Activated T-helper 2 cell treated with anti-CD3 and anti-CD28 coated beads, Interferon-gamma antibody, Interleukin-2, Interleukin-4, amounts not matched to agents 10 μg/mL and 5 μg/mL and 100 μg/mL, durations not matched to agents 14 hours and 24 hours and 36 hours (primary cell): ENCODE measurements around the gene COX6B1. TPM values are rescaled to one million over a fixed set of nuclear protein-coding genes. Genes with fewer than 3 reads are reported as not detected.
"Not testable (repeated sequence)": the region's sequence is repeated elsewhere in the genome, so short reads cannot be mapped to it uniquely, and the experiment has no call there.

Experiments used
- DNase-seq: peaks from one replicate; pipeline ENCODE4 v3.0.0; 2021; ENCODE audit warnings: low spot score
- H3K27ac Mint-ChIP-seq: one replicate; pipeline ENCODE4 v1.8.0; 2021; ENCODE audit warnings: mixed read lengths
- H3K27me3 Mint-ChIP-seq: one replicate; pipeline ENCODE4 v1.8.0; 2021; ENCODE audit warnings: low read depth, mixed read lengths
- H3K36me3 Mint-ChIP-seq: one replicate; pipeline ENCODE4 v1.8.0; 2021; ENCODE audit warnings: low read depth, mixed read lengths
- H3K4me1 Mint-ChIP-seq: one replicate; pipeline ENCODE4 v1.8.0; 2021; ENCODE audit warnings: low read depth, mixed read lengths
- H3K4me3 Mint-ChIP-seq: one replicate; pipeline ENCODE4 v1.8.0; 2021; ENCODE audit warnings: low read depth, mild to moderate bottlenecking, moderate library complexity, mixed read lengths
- H3K9me3 Mint-ChIP-seq: one replicate; pipeline ENCODE4 v1.8.0; 2021; ENCODE audit warnings: mixed read lengths
- intact Hi-C: fragments of 100-400 bp; cut with micrococcal nuclease; formaldehyde crosslinking; loops from one replicate; pipeline ENCODE4 v1.15.1; 2023
- total RNA-seq: library from RNA; stranded (reverse); gene quantifications from 2 replicates; pipeline ENCODE4 v1.2.3, GENCODE V29; 2022

COX6B1 gene
- 431 and 461 TPM in 2 replicates for total RNA-seq

- H3K36me3 Mint-ChIP-seq = peaks cover 28% of the 10 kb centered on the region
- peak within 1 kb of the TSS; percentile 96 for H3K4me3 Mint-ChIP-seq
- H3K27ac Mint-ChIP-seq = peak within 1 kb of the TSS; percentile 71
- intact Hi-C loops = loop anchor here (5.0 to 10.0 kb wide), 3 partner anchors 94 to 467 kb away; partner anchors contain the start of genes IGFLR1, OVOL3, POLR2I and TBCB
- peak; percentile 93 for DNase-seq
- H3K9me3 Mint-ChIP-seq = no peaks in the 10 kb centered on the region
- no peaks in the 10 kb centered on the region for H3K27me3 Mint-ChIP-seq
- peaks cover 17% of the 10 kb centered on the region for H3K4me1 Mint-ChIP-seq
These were observed at the start of gene COX6B1 for GRCh38 chr19:35648017-35648961. TSS of gene COX6B1 (plus strand) at chr19:35648323. CDS start at chr19:35651244, 2,921 bp downstream.

GRCh38 chr19:35601971-35602370 lies 46.2 kb upstream of the COX6B1 start:
- Mint-ChIP-seq H3K4me1 (no peaks in the 10 kb centered on the region), H3K27ac (no peak overlapping the region), H3K27me3 (peaks cover 12% of the 10 kb centered on the region), H3K36me3 (no peaks in the 10 kb centered on the region), H3K4me3 (no peak overlapping the region), H3K9me3 (peaks cover 3% of the 10 kb centered on the region)
- DNase-seq = no peak
- intact Hi-C loops = no loop called here

- H3K36me3 Mint-ChIP-seq, H3K4me1 Mint-ChIP-seq, H3K27me3 Mint-ChIP-seq, H3K27ac Mint-ChIP-seq, DNase-seq, intact Hi-C loops, H3K4me3 Mint-ChIP-seq: not testable (repeated sequence)
- peaks cover 18% of the 10 kb centered on the region for H3K9me3 Mint-ChIP-seq
These were observed 43.7 kb upstream of the COX6B1 start for GRCh38 chr19:35604436-35604835.

DNA sequence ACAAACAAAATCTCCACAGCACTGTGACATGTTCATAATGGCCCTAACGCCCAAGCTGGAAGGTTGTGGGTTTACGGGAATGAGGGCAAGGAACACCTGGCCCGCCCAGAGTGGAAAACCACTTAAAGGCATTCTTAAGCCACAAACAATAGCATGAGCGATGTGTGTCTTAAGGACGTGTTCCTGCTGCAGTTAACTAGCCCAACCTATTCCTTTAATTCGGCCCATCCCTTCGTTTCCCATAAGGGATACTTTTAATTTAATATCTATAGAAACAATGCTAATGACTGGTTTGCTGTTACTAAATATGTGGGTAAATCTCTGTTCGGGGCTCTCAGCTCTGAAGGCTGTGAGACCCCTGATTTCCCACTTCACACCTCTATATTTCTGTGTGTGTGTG lies 41.0 kb upstream of the COX6B1 start:
- peaks cover 12% of the 10 kb centered on the region for H3K4me1 Mint-ChIP-seq

GRCh38 chr19:35607661-35608060 lies 40.5 kb upstream of the COX6B1 start:
- Mint-ChIP-seq H3K27ac (no peak overlapping the region), H3K4me1 (peaks cover 16% of the 10 kb centered on the region), H3K9me3 (peaks cover 18% of the 10 kb centered on the region), H3K36me3 (peaks cover 10% of the 10 kb centered on the region), H3K4me3 (no peak overlapping the region), H3K27me3 (no peaks in the 10 kb centered on the region)
- DNase-seq = no peak
- intact Hi-C loops = no loop called here

More for the DNA sequence above, 41.0 kb upstream of the COX6B1 start:
- H3K36me3 Mint-ChIP-seq, DNase-seq, H3K27ac Mint-ChIP-seq, H3K27me3 Mint-ChIP-seq, intact Hi-C loops, H3K4me3 Mint-ChIP-seq: not testable (repeated sequence)
- peaks cover 18% of the 10 kb centered on the region for H3K9me3 Mint-ChIP-seq

DNA sequence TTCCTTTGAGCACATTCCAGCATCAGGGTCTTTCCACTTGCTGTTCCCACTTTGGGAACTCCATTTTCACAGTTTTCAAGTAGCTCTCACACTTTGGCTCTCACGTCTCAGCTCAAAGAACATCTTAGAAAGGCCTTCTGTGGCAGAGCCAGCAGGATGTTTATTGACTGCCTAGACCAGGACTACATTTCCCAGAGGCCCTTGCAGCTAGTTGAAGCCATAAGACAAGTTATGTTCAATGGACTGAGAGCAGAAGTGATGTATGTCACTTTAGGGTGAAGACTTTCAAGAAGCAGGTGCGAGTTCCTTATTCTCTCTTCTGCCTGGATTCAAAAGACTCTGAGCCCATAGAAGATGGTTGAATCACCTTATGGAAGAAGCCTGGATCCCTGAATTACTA lies 39.9 kb upstream of the COX6B1 start:
- intact Hi-C loops = no loop called here
- Mint-ChIP-seq H3K27ac (no peak overlapping the region), H3K4me1 (peaks cover 16% of the 10 kb centered on the region), H3K27me3 (no peaks in the 10 kb centered on the region), H3K9me3 (peaks cover 18% of the 10 kb centered on the region), H3K36me3 (peaks cover 10% of the 10 kb centered on the region), H3K4me3 (no peak overlapping the region)
- no peak for DNase-seq

DNA sequence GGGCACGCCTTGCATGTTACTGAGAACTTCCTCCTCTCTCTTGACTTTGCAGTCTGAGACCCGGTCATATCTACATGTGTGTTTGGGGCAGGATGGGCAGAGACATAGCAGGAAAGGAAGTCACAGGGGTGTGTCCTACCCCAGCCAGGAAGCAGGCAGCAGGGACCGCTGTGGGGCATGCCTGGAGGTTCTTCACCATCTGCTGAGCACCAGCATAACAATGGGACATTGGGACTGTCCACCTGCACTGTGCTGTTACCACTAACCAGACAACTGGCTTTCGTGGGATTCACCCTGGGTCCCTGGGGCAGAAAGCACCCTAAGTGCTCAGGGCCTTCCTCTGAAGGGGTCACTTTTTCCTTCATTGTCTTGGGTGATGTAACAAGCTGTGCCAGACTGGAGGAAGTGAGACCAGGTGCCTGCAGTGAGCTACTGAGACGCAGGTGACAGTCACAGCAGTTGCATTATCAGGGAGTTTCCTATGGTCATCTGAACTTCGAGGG lies 38.2 kb upstream of the COX6B1 start:
- H3K27me3 Mint-ChIP-seq = no peaks in the 10 kb centered on the region
- no peak overlapping the region for H3K4me3 Mint-ChIP-seq
- H3K36me3 Mint-ChIP-seq = peaks cover 10% of the 10 kb centered on the region
- peaks cover 20% of the 10 kb centered on the region for H3K4me1 Mint-ChIP-seq
- intact Hi-C loops = no loop called here
- peak; percentile 34 for DNase-seq
- H3K9me3 Mint-ChIP-seq = peaks cover 18% of the 10 kb centered on the region
- peak overlapping the region; percentile 1 for H3K27ac Mint-ChIP-seq

- Mint-ChIP-seq H3K27ac (peak overlapping the region; percentile 83), H3K27me3 (no peaks in the 10 kb centered on the region), H3K4me3 (peak overlapping the region; percentile 81), H3K36me3 (peaks cover 17% of the 10 kb centered on the region), H3K4me1 (peaks cover 20% of the 10 kb centered on the region), H3K9me3 (peaks cover 12% of the 10 kb centered on the region)
- DNase-seq = no peak
- intact Hi-C loops = loop anchor here (1.0 kb wide), 3 partner anchors 16 to 67 kb away; partner anchors contain the start of gene TMEM147
These were observed 35.9 kb upstream of the COX6B1 start for GRCh38 chr19:35612224-35612558.

- H3K4me1 Mint-ChIP-seq = peaks cover 20% of the 10 kb centered on the region
- peak; percentile 94 for DNase-seq
- H3K27me3 Mint-ChIP-seq = no peaks in the 10 kb centered on the region
- H3K27ac Mint-ChIP-seq = peak within 1 kb of the TSS; percentile 83
- H3K9me3 Mint-ChIP-seq = peaks cover 8% of the 10 kb centered on the region
- intact Hi-C loops = loop anchor here (1.0 kb wide), 3 partner anchors 16 to 67 kb away; partner anchors contain the start of gene TMEM147
- peak within 1 kb of the TSS; percentile 81 for H3K4me3 Mint-ChIP-seq
- peaks cover 15% of the 10 kb centered on the region for H3K36me3 Mint-ChIP-seq
These were observed 35.4 kb upstream of the COX6B1 start, which contains the start of gene HAUS5 for GRCh38 chr19:35612559-35613321. TSS of gene HAUS5 (plus strand) at chr19:35612735. CDS start at chr19:35612795, 60 bp downstream.

DNA sequence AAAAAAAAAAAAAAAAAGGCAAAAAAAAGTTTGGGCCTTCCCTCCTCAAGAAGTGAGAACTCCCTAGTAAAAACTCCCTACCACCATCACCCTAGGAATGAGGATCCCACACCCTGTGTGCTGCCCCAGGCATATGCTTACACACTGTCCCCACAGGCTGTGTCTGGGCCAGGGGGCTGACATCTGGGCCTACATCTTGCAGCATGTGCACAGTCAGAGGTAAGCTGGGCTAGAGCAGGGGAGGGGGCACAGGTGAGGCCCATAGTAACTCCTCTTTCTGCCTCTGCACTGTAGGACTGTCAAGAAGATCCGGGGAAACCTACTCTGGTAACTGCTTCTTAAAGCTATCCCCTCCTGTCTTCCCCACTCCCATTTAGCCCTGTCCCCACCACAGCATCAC lies 34.5 kb upstream of the COX6B1 start:
- intact Hi-C loops = no loop called here
- H3K4me1 Mint-ChIP-seq = peaks cover 20% of the 10 kb centered on the region
- peaks cover 10% of the 10 kb centered on the region for H3K36me3 Mint-ChIP-seq
- peaks cover 3% of the 10 kb centered on the region for H3K9me3 Mint-ChIP-seq
- DNase-seq = no peak
- no peaks in the 10 kb centered on the region for H3K27me3 Mint-ChIP-seq
- peak overlapping the region; percentile 81 for H3K4me3 Mint-ChIP-seq
- H3K27ac Mint-ChIP-seq = peak overlapping the region; percentile 83

GRCh38 chr19:35615036-35615435 lies 33.1 kb upstream of the COX6B1 start:
- Mint-ChIP-seq H3K4me3 (no peak overlapping the region), H3K27me3 (no peaks in the 10 kb centered on the region), H3K9me3 (no peaks in the 10 kb centered on the region), H3K4me1 (peaks cover 15% of the 10 kb centered on the region), H3K36me3 (peaks cover 10% of the 10 kb centered on the region), H3K27ac (no peak overlapping the region)
- intact Hi-C loops = no loop called here
- no peak for DNase-seq

DNA sequence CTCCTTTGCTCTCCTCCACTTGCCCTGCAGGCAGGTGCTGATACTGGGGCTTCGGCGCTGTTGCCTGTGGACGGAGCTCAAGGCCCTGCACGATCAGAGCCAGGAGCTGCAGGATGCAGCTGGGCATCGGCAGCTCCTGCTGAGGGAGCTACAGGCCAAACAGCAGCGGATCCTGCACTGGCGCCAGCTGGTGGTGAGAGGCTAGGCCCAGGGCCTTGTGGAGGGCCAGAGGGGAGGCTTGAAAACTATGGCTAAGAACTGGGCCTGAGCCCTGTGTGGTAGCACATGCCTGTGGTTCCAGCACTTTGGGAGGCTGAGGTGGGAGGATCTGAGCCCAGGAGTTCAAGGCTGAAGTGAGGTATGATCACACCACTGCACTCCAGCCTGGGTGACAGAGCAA lies 29.3 kb upstream of the COX6B1 start:
- Mint-ChIP-seq H3K9me3 (no peaks in the 10 kb centered on the region), H3K27ac (no peak overlapping the region), H3K27me3 (no peaks in the 10 kb centered on the region), H3K4me3 (no peak overlapping the region), H3K36me3 (peaks cover 17% of the 10 kb centered on the region), H3K4me1 (no peaks in the 10 kb centered on the region)
- DNase-seq = no peak
- intact Hi-C loops = no loop called here
